Lung microvascular endothelial cell (primary cell): ENCODE data around the gene EHMT1. TPM values are rescaled to one million over a fixed set of nuclear protein-coding genes. Genes with fewer than 3 reads are reported as not detected.
A peak's percentile ranks its signal among the peaks of the same experiment; 100 is the strongest.
"Not testable (repeated sequence)": the region's sequence is repeated elsewhere in the genome, so short reads cannot be mapped to it uniquely, and the experiment has no call there.

Source experiments
- DNase-seq, 2 donors: peaks; one replicate each; pipeline versions ENCODE4 v3.0.0 to v3.0.0-alpha.2; 2010; ENCODE audit warnings: low read depth in 2 of 2
- total RNA-seq: library from RNA; depleted of rRNA; stranded (reverse); fragments of >200 nt; gene quantifications from 2 replicates; pipeline ENCODE4 v1.2.1, GENCODE V29; 2014

Gene EHMT1
- total RNA-seq, 1 donor from 2014 or later = 46.2 TPM

DNA sequence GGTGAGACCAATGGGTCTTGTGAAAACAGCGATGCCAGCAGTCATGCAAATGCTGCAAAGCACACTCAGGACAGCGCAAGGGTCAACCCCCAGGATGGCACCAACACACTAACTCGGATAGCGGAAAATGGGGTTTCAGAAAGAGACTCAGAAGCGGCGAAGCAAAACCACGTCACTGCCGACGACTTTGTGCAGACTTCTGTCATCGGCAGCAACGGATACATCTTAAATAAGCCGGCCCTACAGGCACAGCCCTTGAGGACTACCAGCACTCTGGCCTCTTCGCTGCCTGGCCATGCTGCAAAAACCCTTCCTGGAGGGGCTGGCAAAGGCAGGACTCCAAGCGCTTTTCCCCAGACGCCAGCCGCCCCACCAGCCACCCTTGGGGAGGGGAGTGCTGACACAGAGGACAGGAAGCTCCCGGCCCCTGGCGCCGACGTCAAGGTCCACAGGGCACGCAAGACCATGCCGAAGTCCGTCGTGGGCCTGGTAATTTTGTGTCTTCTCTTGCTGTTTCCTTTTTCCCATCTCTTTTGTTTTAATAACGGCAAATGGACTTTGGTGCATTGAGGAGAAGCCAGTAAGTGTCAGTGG is 98.0 kb downstream of the EHMT1 start:
- no peak for DNase-seq

DNA sequence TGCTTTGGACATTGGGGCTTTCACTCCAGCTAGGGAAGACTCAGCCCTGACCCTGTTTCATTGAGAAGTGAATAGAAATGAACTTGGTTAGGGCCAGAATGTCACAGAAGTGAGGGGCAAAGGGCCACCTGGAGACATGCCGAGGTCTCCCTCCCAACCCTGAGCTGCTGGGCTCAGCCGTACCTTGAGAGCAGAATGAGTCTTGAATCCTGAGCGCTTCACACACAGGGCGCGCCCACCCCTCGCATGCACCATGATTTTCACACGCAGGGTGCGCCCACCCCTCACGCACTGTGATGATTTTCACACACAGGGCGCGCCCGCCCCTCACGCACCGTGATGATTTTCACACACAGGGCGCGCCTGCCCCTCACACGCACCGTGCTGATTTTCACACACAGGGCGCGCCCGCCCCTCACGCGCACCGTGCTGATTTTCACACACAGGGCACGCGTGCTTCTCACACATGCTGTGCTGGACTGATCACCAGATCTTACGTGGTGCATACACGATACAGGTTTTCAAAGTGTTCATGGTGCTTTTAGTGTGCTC is 99.0 kb downstream of the EHMT1 start:
- no peak for DNase-seq

DNA sequence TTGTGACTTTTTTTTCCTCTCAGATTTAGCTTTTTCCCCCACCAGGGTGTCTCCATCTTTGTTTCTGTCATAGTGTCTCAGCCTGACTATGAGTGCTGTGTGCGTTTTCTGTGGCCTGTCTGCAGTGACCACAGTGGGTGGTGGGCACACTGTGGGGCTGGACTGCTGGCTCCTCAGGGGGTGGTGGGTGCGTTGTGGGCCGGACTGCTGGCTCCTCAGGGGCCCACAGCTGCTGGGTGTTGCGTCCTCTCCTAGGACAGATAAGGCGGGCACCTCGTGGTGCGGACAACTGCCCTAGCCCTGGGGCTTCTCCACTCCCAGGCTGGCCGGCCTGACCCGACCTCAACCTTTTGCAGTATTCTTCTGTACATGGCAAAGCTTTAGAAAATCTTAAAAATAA is 100.4 kb downstream of the EHMT1 start:
- no peak for DNase-seq

DNA sequence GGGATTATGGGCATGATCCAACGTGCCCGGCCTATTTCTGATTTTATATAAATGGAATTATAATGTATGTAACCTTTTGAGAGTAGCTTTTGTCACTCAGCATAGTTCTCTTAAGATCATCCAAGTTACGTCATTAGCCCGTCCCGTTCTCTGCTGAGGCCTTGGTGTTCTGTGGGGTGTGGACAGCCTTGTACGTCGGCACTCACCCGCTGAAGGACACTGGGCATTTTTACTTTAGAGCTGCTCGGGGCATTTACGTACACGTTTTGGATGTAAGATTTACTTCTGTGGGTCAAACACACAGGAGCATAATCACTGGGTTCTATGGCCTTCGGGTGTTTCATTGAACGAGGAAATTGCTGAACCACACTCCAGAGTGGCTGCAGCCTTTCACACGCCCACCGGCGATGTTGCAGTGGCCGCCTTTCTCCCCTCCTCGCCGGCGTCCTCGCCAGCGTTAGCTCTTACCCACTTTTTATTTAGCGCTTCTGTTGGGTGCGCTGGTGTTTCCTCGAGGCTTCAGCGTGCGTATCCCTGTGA is 101.8 kb downstream of the EHMT1 start:
- no peak for DNase-seq

DNA sequence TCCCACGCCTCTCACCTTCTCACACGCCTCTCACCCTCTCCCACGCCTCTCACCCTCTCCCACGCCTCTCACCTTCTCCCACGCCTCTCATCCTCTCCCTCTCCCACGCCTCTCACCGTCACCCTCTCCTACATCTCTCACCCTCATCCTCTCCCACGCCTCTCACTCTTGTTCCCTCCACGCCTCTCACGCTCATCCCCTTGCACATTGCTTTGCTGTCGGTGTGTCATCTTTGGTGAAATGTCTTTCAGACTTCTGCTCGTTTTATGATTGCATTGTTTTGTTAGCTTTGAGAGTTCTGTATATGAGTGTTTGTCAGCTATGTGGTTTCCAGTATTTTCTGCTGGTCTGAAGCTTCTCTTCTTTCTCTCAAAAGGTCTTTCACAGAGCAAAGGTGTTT is 102.7 kb downstream of the EHMT1 start:
- DNase-seq = no peak

DNA sequence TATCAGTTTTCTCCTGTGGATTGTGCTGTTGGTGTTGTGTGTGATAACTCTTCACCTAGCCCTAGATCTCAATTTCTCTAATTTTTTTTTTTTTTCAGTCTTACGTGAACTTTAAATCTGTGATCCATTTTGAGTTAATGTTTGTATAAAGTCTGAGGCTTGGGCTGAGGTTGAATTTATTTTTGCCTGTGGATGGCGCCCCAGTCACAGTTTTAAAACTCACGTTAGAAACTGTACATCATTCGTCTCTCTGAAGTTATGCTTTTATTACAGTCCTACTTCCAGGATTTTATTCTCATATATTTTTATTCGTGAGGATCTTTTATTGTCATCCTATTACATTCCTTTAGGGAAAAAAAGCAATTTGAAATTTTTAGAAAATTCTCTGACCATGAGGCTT is 103.1 kb downstream of the EHMT1 start:
- DNase-seq = no peak

- DNase-seq = no peak
Measured at GRCh38 chr9:137722481-137722880, 103.7 kb downstream of the EHMT1 start.

- not testable (repeated sequence) for DNase-seq
Measured at GRCh38 chr9:137723356-137723755, 104.6 kb downstream of the EHMT1 start.

DNA sequence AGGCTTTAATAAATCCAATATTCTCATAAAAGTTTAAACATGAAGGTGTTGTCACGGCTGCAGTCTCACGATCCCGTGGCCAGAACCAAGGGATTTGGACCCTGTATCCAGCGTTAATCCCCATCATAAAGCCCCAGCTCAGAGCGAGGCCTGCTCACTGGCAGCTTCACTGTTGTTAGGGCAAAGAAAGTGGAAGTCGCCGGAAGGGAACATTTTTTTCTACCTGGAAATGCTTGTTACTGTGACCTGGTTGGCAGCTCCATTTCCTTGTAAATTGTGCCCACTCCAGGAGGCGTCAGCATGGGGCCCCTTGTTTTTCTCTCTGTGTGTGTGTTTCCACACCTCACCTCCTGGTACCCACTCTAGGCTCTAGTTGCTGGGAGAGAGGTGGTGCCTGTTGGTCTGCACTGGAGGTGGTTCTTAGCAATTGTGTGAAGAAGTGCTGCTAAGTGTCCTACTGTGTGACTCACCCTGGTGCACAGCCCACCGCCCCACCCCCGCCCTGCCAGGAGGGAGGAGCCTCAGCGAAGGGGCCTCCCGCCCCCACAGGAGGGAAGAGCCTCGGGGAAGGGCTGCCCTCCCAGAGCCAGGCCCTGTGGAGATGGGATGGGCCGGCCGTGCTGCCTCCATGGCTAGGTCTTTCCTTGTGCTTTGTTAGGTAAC is 105.1 kb downstream of the EHMT1 start:
- DNase-seq = peak in 1 of 2 donors; percentile 19

GRCh38 chr9:137724818-137725240 is 106.0 kb downstream of the EHMT1 start:
- no peak for DNase-seq

DNA sequence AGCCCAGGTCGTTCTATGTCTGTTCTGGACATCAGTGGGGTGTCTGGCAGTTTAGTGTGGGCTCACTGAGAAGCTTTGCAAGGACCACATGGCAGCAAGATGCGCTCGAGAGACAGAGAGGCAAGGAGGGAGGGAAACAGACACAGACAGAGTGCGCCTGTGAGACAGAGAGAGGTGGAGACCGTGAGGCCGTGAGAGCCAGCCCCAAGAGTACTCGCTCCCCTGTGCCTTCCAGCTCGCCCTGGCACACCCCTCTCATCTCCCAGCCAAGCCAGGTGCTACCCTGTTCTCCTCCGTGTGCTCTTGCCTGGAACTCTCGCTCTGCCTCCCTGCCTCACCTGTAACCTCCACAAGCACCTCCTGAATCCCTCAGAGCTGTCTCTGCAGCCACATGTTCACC is 106.8 kb downstream of the EHMT1 start:
- DNase-seq = no peak

GRCh38 chr9:137726336-137726735 is 107.5 kb downstream of the EHMT1 start:
- not testable (repeated sequence) for DNase-seq

DNA sequence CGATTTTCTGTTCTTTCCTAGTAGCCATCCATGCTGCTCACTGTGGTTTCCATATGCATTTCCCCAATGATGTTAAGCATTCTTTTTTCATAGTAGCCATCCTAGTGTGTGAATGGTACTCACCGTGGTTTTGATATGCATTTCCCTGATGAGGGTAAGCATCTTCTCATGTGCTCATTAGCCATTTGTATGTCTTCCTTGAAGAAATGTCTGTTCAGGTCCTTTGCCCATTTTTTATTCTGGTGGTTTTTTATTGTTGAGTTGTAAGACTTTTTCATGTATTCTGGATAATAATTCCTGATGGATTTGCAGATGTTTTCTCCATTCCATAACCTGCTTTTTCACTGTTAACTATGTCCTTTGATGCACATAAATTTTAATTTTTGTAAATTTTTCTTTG is 108.0 kb downstream of the EHMT1 start:
- no peak for DNase-seq

DNA sequence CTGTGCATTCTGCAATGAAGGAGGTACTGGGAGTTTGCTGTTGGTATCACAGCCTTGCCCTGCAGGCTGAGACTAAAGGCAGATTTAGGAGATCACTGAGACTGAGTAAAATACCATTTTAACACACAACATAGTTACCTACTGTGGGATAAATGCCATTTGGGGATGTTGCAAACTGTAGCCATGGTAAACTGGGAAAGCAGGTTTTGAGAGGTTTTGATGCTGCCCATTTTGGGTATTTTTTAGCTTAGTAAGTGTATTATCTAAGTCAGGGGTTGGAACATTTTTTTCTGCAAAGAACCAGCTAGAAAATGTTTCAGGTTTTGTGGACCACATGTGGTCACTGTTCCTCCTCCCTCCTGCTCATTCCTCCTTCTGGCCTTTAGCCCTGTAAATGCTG is 108.9 kb downstream of the EHMT1 start:
- no peak for DNase-seq

DNA sequence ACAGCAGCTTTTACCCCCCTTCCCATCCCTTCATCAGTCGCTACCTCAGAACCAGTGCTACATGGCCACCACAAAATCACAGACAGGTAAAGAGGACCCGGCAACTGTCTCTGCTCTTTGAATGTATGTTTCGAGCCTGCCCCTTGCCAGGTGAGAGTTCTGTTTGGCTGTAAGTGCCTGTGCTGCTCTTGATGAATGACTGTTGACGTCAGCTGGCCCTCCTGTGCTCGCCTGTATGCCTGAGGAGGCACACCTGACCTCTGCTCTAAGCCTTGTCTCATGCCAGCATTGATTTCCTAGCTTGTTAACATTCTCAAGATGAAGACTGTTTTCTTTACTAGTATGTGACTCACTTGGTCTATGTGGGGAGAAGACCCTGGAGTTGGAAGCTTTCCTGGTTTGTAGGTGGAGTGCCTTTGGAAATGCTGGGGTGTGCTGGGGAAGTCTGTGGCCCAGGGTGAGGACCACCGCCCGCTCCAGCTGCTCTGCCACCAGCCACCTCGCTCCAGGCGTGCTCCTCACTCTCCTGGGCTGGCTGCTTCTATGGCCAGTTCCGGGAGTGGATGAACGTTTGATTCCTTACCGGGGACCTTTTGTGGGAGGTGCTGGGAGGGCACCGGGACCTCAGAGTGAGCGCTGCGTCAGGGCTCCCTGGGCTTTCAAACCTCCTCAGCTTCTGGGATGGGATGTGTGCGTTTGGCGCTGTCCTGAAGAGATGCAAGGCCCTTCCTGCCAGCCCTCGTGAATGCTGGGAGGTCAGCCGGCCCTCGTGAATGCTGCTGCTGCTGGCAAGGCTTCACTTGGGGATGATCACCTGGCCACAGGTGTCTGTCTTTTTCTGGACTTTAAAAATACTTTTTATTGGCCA is 109.9 kb downstream of the EHMT1 start:
- no peak for DNase-seq

DNA sequence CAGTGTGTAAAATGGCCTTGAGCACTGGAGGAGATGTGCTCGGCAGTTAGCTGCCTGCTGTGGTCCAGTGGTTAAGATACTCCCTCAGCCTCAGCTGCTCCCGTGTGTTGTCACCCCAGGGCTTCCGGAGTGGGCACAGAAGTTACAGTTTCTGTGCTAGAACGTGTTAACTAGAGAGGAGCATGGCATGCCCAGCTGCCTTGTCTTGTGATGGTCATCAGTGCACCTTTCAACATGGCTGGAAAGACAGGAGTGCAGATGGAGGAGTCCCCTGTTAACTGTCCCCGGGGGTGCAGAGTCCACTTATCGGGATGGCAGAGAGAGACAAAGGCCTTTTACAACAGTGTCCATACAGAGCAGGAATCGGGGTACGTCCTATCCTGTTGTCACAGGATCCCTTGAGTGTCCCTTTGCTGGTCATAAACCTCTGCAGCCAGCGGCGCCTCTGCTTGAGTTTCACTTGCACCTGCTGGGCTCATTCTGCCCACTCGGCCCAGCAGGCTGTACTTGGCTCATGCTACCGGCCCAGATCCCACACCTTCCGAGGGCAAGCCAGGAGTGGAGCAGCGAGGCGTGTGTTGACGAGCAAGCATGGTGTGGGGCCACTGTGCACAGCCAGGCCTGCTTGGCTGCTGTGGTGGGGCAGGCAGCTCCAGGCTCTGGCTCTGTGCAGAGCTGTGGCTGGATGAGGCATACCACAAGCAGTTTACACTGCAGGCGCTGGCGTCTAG is 112.6 kb downstream of the EHMT1 start:
- no peak for DNase-seq

GRCh38 chr9:137731947-137732813 is 113.4 kb downstream of the EHMT1 start:
- DNase-seq = no peak

DNA sequence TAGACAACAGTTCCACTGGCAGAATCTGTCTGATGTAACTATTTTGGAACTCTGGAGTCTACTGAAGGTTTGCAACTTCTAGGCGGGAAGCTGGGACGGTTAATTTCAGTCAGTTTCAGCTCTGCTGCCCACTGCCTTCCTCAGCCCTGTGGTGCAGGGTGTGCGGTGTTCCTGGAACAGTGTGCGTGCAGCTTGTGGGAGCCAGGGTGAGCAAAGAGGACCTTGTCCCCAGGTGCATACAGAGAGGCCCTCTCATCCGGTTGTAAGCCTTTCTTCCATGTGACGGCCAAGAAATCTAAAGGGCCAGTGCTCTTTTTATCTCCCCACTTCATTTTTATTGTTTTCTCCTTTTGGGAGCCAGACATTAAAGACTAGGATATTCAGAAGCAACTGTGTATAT is 114.6 kb downstream of the EHMT1 start:
- no peak for DNase-seq

GRCh38 chr9:137734181-137734580 is 115.4 kb downstream of the EHMT1 start:
- DNase-seq = no peak

DNA sequence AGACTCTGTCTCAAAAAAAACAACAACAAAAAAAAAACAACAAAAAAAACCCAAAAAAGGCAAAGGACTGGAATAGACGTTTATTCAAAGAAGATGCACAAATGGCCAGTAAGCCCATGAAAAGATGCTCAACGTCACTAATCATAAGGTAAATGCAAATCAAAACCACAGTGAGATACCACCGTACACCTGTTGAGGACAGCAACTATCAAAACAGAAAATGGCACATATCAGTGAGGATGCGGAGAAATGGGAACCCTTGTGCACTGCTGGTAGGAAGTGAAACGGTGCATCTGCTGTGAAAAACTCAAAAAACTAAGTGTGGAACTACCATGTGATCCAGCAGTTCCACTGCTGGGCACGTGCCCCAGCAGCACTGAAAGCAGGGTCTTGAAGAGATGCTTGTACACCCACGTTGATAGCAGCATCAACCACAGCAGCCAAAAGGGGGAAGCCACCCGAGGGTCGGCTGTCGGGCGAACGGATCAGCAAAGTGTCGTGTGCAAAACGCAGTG is 119.4 kb downstream of the EHMT1 start:
- DNase-seq = not testable (repeated sequence)
